Caco-2 (cell line): ENCODE data around the gene LRRC10B. TPM values are rescaled to one million over a fixed set of nuclear protein-coding genes. Genes with fewer than 3 reads are reported as not detected.

Source experiments
- BruUV-seq: library from RNA; stranded (reverse); fragments of 400-500 nt; replicated peaks from 2 replicates; lab custom pipeline; 2021; lab: Mats Ljungman, UMichigan
- CTCF ChIA-PET: fragments of 300-600 bp; sonication (Branson Sonifier 250); formaldehyde crosslinking; loops from one replicate; lab custom pipeline; 2022; ENCODE audit warnings: antibody characterized with exemption; lab: Charles Lee
- POLR2A ChIA-PET: fragments of 300-600 bp; sonication (Branson Sonifier 250); formaldehyde crosslinking; loops from one replicate; lab custom pipeline; 2022; ENCODE audit warnings: antibody characterized with exemption; lab: Charles Lee
- DNase-seq, 2 experiments: peaks; one replicate each; pipeline versions ENCODE4 v3.0.0 to v3.0.0-alpha.2; 2020 to 2022
- H3K27me3 ChIP-seq: replicated peaks from 2 replicates; pipeline ENCODE4 v1.6.0; 2011; ENCODE audit warnings: low read length; ENCODE audit not compliant: control insufficient read depth, insufficient read depth
- H3K36me3 ChIP-seq: 2 replicates; pipeline ENCODE4 v1.5.1; 2011; ENCODE audit warnings: low read length; ENCODE audit not compliant: control insufficient read depth, insufficient read depth
- H3K4me1 ChIP-seq: fragments of 250-450 bp; sonication (Bioruptor Pico); 2 replicates; pipeline ENCODE4 v1.5.1; 2020; ENCODE audit warnings: mild to moderate bottlenecking
- H3K4me3 ChIP-seq: 2 replicates; pipeline ENCODE4 v1.5.1; 2011; ENCODE audit warnings: low read depth, mild to moderate bottlenecking, control low read depth, low read length
- H3K9me3 ChIP-seq: fragments of 250-450 bp; sonication (Bioruptor Pico); 2 replicates; pipeline ENCODE4 v1.5.1; 2020; ENCODE audit warnings: mild to moderate bottlenecking, moderate library complexity
- H3K27ac Mint-ChIP-seq: one replicate; pipeline ENCODE4 v1.8.0; 2022; ENCODE audit warnings: mixed read lengths; ENCODE audit not compliant: unreplicated experiment
- H3K27me3 Mint-ChIP-seq: one replicate; pipeline ENCODE4 v1.8.0; 2022; ENCODE audit warnings: mixed read lengths; ENCODE audit not compliant: insufficient read depth, unreplicated experiment
- H3K36me3 Mint-ChIP-seq: one replicate; pipeline ENCODE4 v1.8.0; 2022; ENCODE audit warnings: mild to moderate bottlenecking, mixed read lengths; ENCODE audit not compliant: insufficient read depth, unreplicated experiment
- H3K4me1 Mint-ChIP-seq: one replicate; pipeline ENCODE4 v1.8.0; 2022; ENCODE audit warnings: low read depth, mixed read lengths; ENCODE audit not compliant: unreplicated experiment
- H3K4me3 Mint-ChIP-seq: one replicate; pipeline ENCODE4 v1.8.0; 2022; ENCODE audit warnings: mild to moderate bottlenecking, moderate library complexity, mixed read lengths; ENCODE audit not compliant: unreplicated experiment
- H3K9me3 Mint-ChIP-seq: one replicate; pipeline ENCODE4 v1.8.0; 2022; ENCODE audit warnings: mixed read lengths; ENCODE audit not compliant: unreplicated experiment
- CTCF ChIP-seq, 2 experiments: fragments of 200-600 bp in 1 of 2; IDR thresholded peaks; 1 replicate in 1 of 2; 2 replicates in 1 of 2; pipeline versions ENCODE4 v1.5.1 to v1.8.0; 2011 to 2022; ENCODE audit warnings: antibody characterized with exemption in 1 of 2, control low read depth in 1 of 2, inconsistent platforms in 1 of 2, low read depth in 1 of 2, low read length in 1 of 2, mild to moderate bottlenecking in 1 of 2, moderate library complexity in 1 of 2; ENCODE audit not compliant: insufficient read depth in 1 of 2, severe bottlenecking in 1 of 2, unreplicated experiment in 1 of 2
- intact Hi-C: fragments of 100-400 bp; cut with micrococcal nuclease; formaldehyde crosslinking; loops from one replicate; pipeline ENCODE4 v1.10.0; 2022; ENCODE audit not compliant: unreplicated experiment
- total RNA-seq: library from RNA; stranded (reverse); gene quantifications from 2 replicates; pipeline ENCODE4 v1.2.3, GENCODE V29; 2022

Gene LRRC10B
- total RNA-seq, 1 experiment from 2014 or later, result 0.34 TPM

DNA sequence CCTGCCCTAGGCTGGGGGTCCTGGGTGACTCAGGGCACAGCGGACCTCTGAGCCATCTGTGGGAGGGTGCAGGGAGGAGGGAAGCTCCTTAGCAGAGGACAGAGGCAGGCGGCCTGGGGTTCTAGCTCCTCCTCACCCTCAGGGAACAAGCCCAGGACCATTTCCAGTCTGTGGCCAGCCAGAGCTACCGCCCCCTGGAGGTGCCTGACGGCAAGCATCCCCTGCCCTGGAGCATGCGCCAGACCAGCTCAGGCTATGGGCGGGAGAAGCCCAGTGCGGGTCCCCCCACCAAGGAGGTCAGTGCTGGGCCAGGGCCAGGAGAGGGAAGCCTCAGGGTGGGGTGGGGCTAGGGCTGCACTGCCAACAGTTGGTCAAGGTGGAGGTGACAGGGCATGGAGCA is 26.0 kb upstream of the LRRC10B start:
- Mint-ChIP-seq H3K36me3 (no peaks in the 10 kb centered on the region), H3K4me3 (no peak overlapping the region), H3K9me3 (no peaks in the 10 kb centered on the region), H3K27me3 (no peaks in the 10 kb centered on the region), H3K27ac (no peak overlapping the region), H3K4me1 (peaks cover 11% of the 10 kb centered on the region)
- no peaks in the 10 kb centered on the region for H3K36me3 ChIP-seq
- intact Hi-C loops, result no loop called here
- ChIA-PET CTCF (interaction anchor here (0.6 to 1.3 kb wide), 4 partner anchors 27 to 156 kb away, joined by 3 to 4 read pairs (median 3); no protein-coding TSS in a partner anchor), POLR2A (interaction anchor here (0.5 kb wide), 1 partner anchor 91 kb away, joined by 5 read pairs; no protein-coding TSS in a partner anchor)
- BruUV-seq, result no TSS peak
- H3K4me1 ChIP-seq, result peaks cover 6% of the 10 kb centered on the region
- H3K27me3 ChIP-seq, result no peaks in the 10 kb centered on the region
- H3K4me3 ChIP-seq, result no peak overlapping the region
- TF ChIP-seq CTCF (IDR thresholded peaks at IDR 0.05; ENCODE audit: insufficient read depth in 1 of 2, low read depth in 1 of 2, low read length in 1 of 2, severe bottlenecking in 1 of 2, unreplicated experiment in 1 of 2), result peak; percentile 49 to 55
- DNase-seq, result peak in 1 of 2 experiments; percentile 42
- H3K9me3 ChIP-seq, result no peaks in the 10 kb centered on the region

DNA sequence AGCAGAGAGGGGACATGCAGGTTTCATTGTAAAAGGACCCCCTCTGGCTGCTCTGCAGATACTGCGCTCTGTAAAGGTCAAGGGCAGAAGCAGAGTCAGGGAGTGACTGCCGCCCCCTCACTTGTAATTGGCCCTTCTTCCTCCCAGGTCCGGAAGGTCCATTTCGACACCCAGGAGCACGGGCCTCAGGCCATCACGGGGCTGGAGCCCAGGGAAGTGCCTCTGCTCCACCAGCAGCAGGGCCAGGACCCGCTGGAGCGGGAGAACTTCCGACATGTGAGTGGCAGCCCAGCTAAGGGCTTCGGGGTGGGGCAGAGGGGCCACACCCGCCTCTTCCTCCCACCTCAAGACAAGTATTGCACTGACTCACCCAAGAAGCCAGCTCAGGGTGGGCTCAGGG is 24.0 kb upstream of the LRRC10B start:
- Mint-ChIP-seq H3K9me3 (no peaks in the 10 kb centered on the region), H3K4me3 (no peak overlapping the region), H3K27ac (no peak overlapping the region), H3K4me1 (peaks cover 23% of the 10 kb centered on the region), H3K27me3 (no peaks in the 10 kb centered on the region), H3K36me3 (no peaks in the 10 kb centered on the region)
- CTCF ChIA-PET, result interaction anchor here (1.1 kb wide), 1 partner anchor 25 kb away, joined by 3 read pairs; the partner anchor contains the start of gene LRRC10B
- H3K9me3 ChIP-seq, result no peaks in the 10 kb centered on the region
- H3K4me3 ChIP-seq, result no peak overlapping the region
- no TSS peak for BruUV-seq
- H3K27me3 ChIP-seq, result no peaks in the 10 kb centered on the region
- no peaks in the 10 kb centered on the region for H3K36me3 ChIP-seq
- peaks cover 12% of the 10 kb centered on the region for H3K4me1 ChIP-seq
- intact Hi-C loops, result no loop called here
- POLR2A ChIA-PET, result no interaction called here
- TF ChIP-seq CTCF (IDR thresholded peaks at IDR 0.05; ENCODE audit: insufficient read depth in 1 of 2, low read depth in 1 of 2, low read length in 1 of 2, severe bottlenecking in 1 of 2, unreplicated experiment in 1 of 2), result no peak
- DNase-seq, result no peak

- no TSS peak for BruUV-seq
- ChIA-PET CTCF (interaction anchor here (1.1 kb wide), 1 partner anchor 24 kb away, joined by 3 read pairs; the partner anchor contains the start of gene LRRC10B), POLR2A (no interaction called here)
- Histone ChIP-seq H3K4me1 (peaks cover 16% of the 10 kb centered on the region), H3K4me3 (no peak overlapping the region), H3K9me3 (no peaks in the 10 kb centered on the region), H3K27me3 (no peaks in the 10 kb centered on the region), H3K36me3 (no peaks in the 10 kb centered on the region)
- H3K9me3 Mint-ChIP-seq, result no peaks in the 10 kb centered on the region
- no peak for TF ChIP-seq CTCF (IDR thresholded peaks at IDR 0.05; ENCODE audit: insufficient read depth in 1 of 2, low read depth in 1 of 2, low read length in 1 of 2, severe bottlenecking in 1 of 2, unreplicated experiment in 1 of 2)
- DNase-seq, result no peak
- peaks cover 28% of the 10 kb centered on the region for H3K4me1 Mint-ChIP-seq
- no peaks in the 10 kb centered on the region for H3K36me3 Mint-ChIP-seq
- H3K27me3 Mint-ChIP-seq, result no peaks in the 10 kb centered on the region
- intact Hi-C loops, result no loop called here
- H3K27ac Mint-ChIP-seq, result no peak overlapping the region
- H3K4me3 Mint-ChIP-seq, result no peak overlapping the region
Measured at GRCh38 chr11:61485080-61485479, 23.5 kb upstream of the LRRC10B start.
